Thymus (tissue), 11 donors: ENCODE measurements around the gene CNTN1. TPM values are rescaled to one million over a fixed set of nuclear protein-coding genes. Genes with fewer than 3 reads are reported as not detected.

ENCODE experiments used
- DNase-seq, 9 donors: peaks; one replicate each; pipeline ENCODE4 v3.0.0-alpha.2; 2013; ENCODE audit warnings: low spot score in 9 of 9, low read depth in 6 of 9, missing footprints in 1 of 9
- H3K27ac ChIP-seq, 2 donors: one replicate each; pipeline ENCODE4 v1.5.1; 2013; ENCODE audit warnings: control low read depth in 1 of 2, low read depth in 1 of 2, low read length in 1 of 2, mild to moderate bottlenecking in 1 of 2, moderate library complexity in 1 of 2
- H3K27me3 ChIP-seq, 2 donors: one replicate each; pipeline ENCODE4 v1.5.1; 2013; ENCODE audit warnings: low read length in 1 of 2; ENCODE audit not compliant: control insufficient read depth in 2 of 2, insufficient read depth in 1 of 2
- H3K36me3 ChIP-seq, 2 donors: one replicate each; pipeline ENCODE4 v1.5.1; 2013; ENCODE audit warnings: low read length in 1 of 2, mild to moderate bottlenecking in 1 of 2, moderate library complexity in 1 of 2; ENCODE audit not compliant: control insufficient read depth in 2 of 2, insufficient read depth in 2 of 2
- H3K4me1 ChIP-seq, 2 donors: one replicate each; pipeline ENCODE4 v1.5.1; 2013; ENCODE audit warnings: low read length in 2 of 2; ENCODE audit not compliant: control insufficient read depth in 2 of 2, insufficient read depth in 2 of 2
- H3K4me3 ChIP-seq, 2 donors: one replicate each; pipeline ENCODE4 v1.5.1; 2013; ENCODE audit warnings: low read length in 2 of 2, control low read depth in 1 of 2, mild to moderate bottlenecking in 1 of 2
- H3K9me3 ChIP-seq, 2 donors: one replicate each; pipeline ENCODE4 v1.5.1; 2013; ENCODE audit warnings: low read length in 1 of 2, mild to moderate bottlenecking in 1 of 2; ENCODE audit not compliant: control insufficient read depth in 2 of 2, insufficient read depth in 1 of 2
- WGBS: extraction: QIAGEN DNeasy Blood & Tissue Kit; methylation state at CpG from one replicate; pipeline ENCODE4 v1.1.7; 2013; 5-methylcytosine and 5-hydroxymethylcytosine counted together
- polyA plus RNA-seq: library from polyadenylated mRNA; stranded (reverse); fragments of 200-250 nt; gene quantifications from one replicate; pipeline ENCODE4 v1.2.3, GENCODE V29; 2013
- total RNA-seq: library from RNA; stranded (reverse); fragments of 120-200 nt; gene quantifications from one replicate; pipeline ENCODE4 v1.2.4, GENCODE V29; 2013
- donor health status: healthy.

CNTN1 gene
- total and polyA plus RNA-seq, 2 donors: 0.27 to 5.6 TPM

- Histone ChIP-seq H3K27me3 (no peaks in the 10 kb centered on the region), H3K27ac (no peak overlapping the region), H3K4me1 (no peaks in the 10 kb centered on the region), H3K9me3 (peaks cover 0 to 8% of the 10 kb centered on the region in 2 donors), H3K4me3 (no peak overlapping the region), H3K36me3 (no peaks in the 10 kb centered on the region)
- DNase-seq: no peak
- WGBS: 92% methylated on average over 5 of the region's 5 CpGs
These were observed 142.1 kb downstream of the CNTN1 start for GRCh38 chr12:40834321-40834720.

GRCh38 chr12:40837891-40838429 lies 145.7 kb downstream of the CNTN1 start:
- no peaks in the 10 kb centered on the region for H3K27me3 ChIP-seq
- no peaks in the 10 kb centered on the region for H3K36me3 ChIP-seq
- H3K4me1 ChIP-seq: no peaks in the 10 kb centered on the region
- H3K4me3 ChIP-seq: no peak overlapping the region
- no peak overlapping the region for H3K27ac ChIP-seq
- DNase-seq: no peak
- 96% methylated on average over 6 of the region's 6 CpGs for WGBS
- H3K9me3 ChIP-seq: peaks cover 0 to 8% of the 10 kb centered on the region in 2 donors

- H3K36me3 ChIP-seq: no peaks in the 10 kb centered on the region
- WGBS: 92% methylated on average over 3 of the region's 3 CpGs
- H3K9me3 ChIP-seq: no peaks in the 10 kb centered on the region
- H3K27ac ChIP-seq: no peak overlapping the region
- H3K4me1 ChIP-seq: no peaks in the 10 kb centered on the region
- no peak overlapping the region for H3K4me3 ChIP-seq
- no peaks in the 10 kb centered on the region for H3K27me3 ChIP-seq
- DNase-seq: no peak
These were observed 151.3 kb downstream of the CNTN1 start for GRCh38 chr12:40843495-40843894.

GRCh38 chr12:40853221-40853620 lies 161.0 kb downstream of the CNTN1 start:
- DNase-seq: no peak
- 81% methylated on average over 1 of the region's 1 CpG for WGBS
- Histone ChIP-seq H3K4me1 (no peaks in the 10 kb centered on the region), H3K36me3 (no peaks in the 10 kb centered on the region), H3K9me3 (no peaks in the 10 kb centered on the region), H3K4me3 (no peak overlapping the region), H3K27me3 (no peaks in the 10 kb centered on the region), H3K27ac (no peak overlapping the region)

- H3K27ac ChIP-seq: no peak overlapping the region
- H3K36me3 ChIP-seq: no peaks in the 10 kb centered on the region
- no peaks in the 10 kb centered on the region for H3K4me1 ChIP-seq
- H3K27me3 ChIP-seq: no peaks in the 10 kb centered on the region
- H3K4me3 ChIP-seq: no peak overlapping the region
- H3K9me3 ChIP-seq: no peaks in the 10 kb centered on the region
- 77% methylated on average over 4 of the region's 4 CpGs for WGBS
- DNase-seq: no peak
These were observed 162.4 kb downstream of the CNTN1 start for GRCh38 chr12:40854604-40855003.

GRCh38 chr12:40864891-40865290 lies 172.7 kb downstream of the CNTN1 start:
- 94% methylated on average over 1 of the region's 1 CpG for WGBS
- no peaks in the 10 kb centered on the region for H3K27me3 ChIP-seq

GRCh38 chr12:40870981-40871380 lies 178.7 kb downstream of the CNTN1 start:
- H3K27me3 ChIP-seq: no peaks in the 10 kb centered on the region
- no peak for DNase-seq
- H3K36me3 ChIP-seq: no peaks in the 10 kb centered on the region
- no peak overlapping the region for H3K27ac ChIP-seq
- H3K4me3 ChIP-seq: no peak overlapping the region
- H3K4me1 ChIP-seq: no peaks in the 10 kb centered on the region
- H3K9me3 ChIP-seq: no peaks in the 10 kb centered on the region

More at GRCh38 chr12:40864891-40865290, 172.7 kb downstream of the CNTN1 start:
- no peak for DNase-seq
- H3K4me1 ChIP-seq: no peaks in the 10 kb centered on the region
- no peak overlapping the region for H3K4me3 ChIP-seq
- no peaks in the 10 kb centered on the region for H3K9me3 ChIP-seq
- no peak overlapping the region for H3K27ac ChIP-seq
- no peaks in the 10 kb centered on the region for H3K36me3 ChIP-seq

GRCh38 chr12:40874868-40875267 lies 182.6 kb downstream of the CNTN1 start:
- Histone ChIP-seq H3K9me3 (no peaks in the 10 kb centered on the region), H3K4me3 (no peak overlapping the region), H3K27me3 (no peaks in the 10 kb centered on the region), H3K4me1 (no peaks in the 10 kb centered on the region), H3K36me3 (no peaks in the 10 kb centered on the region), H3K27ac (no peak overlapping the region)
- DNase-seq: no peak
- WGBS: 87% methylated on average over 1 of the region's 1 CpG

GRCh38 chr12:40889329-40889728 lies 197.1 kb downstream of the CNTN1 start:
- DNase-seq: no peak

GRCh38 chr12:40892528-40892927 lies 200.3 kb downstream of the CNTN1 start:
- Histone ChIP-seq H3K27me3 (no peaks in the 10 kb centered on the region), H3K36me3 (no peaks in the 10 kb centered on the region), H3K4me3 (no peak overlapping the region), H3K4me1 (no peaks in the 10 kb centered on the region), H3K9me3 (no peaks in the 10 kb centered on the region), H3K27ac (no peak overlapping the region)
- 64% methylated on average over 4 of the region's 4 CpGs for WGBS
- no peak for DNase-seq

More at GRCh38 chr12:40889329-40889728, 197.1 kb downstream of the CNTN1 start:
- WGBS: 93% methylated on average over 3 of the region's 3 CpGs
- Histone ChIP-seq H3K9me3 (no peaks in the 10 kb centered on the region), H3K27ac (no peak overlapping the region), H3K27me3 (no peaks in the 10 kb centered on the region), H3K4me3 (no peak overlapping the region), H3K36me3 (no peaks in the 10 kb centered on the region), H3K4me1 (no peaks in the 10 kb centered on the region)
